ENCODE measurements around the gene ELOVL5. TPM values are rescaled to one million over a fixed set of nuclear protein-coding genes. Genes with fewer than 3 reads are reported as not detected.
A peak's percentile ranks its signal among the peaks of the same experiment; 100 is the strongest.

Gene ELOVL5
- total RNA-seq, 3 donors from 2014 or later (not counting 1 experiment from before 2014, with no cell fraction given): 72.1 to 99.5 (median 73.7) TPM

GRCh38 chr6:53300656-53301551 lies 47.8 kb downstream of the ELOVL5 start:
- no peak for TF ChIP-seq CTCF (IDR thresholded peaks at IDR 0.05)
- peak; percentile 66 to 76 (median 74) for ATAC-seq
- H3K27me3 ChIP-seq (ENCODE audit: control insufficient read depth, insufficient read depth, low read length): no peaks in the 10 kb centered on the region
- peak overlapping the region; percentile 80 to 84 for H3K27ac Mint-ChIP-seq
- no peaks in the 10 kb centered on the region for H3K9me3 ChIP-seq (ENCODE audit: control insufficient read depth, insufficient read depth, low read length)
- H3K9me3 Mint-ChIP-seq: no peaks in the 10 kb centered on the region
- no peaks in the 10 kb centered on the region for H3K36me3 ChIP-seq (ENCODE audit: control insufficient read depth, insufficient read depth, low read length)
- no peaks in the 10 kb centered on the region for H3K27me3 Mint-ChIP-seq (ENCODE audit: low read depth in 2 of 2)
- intact Hi-C loops (cut with micrococcal nuclease): loop anchor here (5.0 kb wide), 1 partner anchor 61 kb away; no protein-coding TSS in a partner anchor
- peak overlapping the region; percentile 83 for H3K4me3 Mint-ChIP-seq
- WGBS (ENCODE audit: insufficient coverage): 28% methylated on average over 9 of the region's 9 CpGs
- H3K27ac ChIP-seq (ENCODE audit: low read length): peak overlapping the region; percentile 26
- H3K4me3 ChIP-seq (ENCODE audit: low read length): no peak overlapping the region
- no peaks in the 10 kb centered on the region for H3K36me3 Mint-ChIP-seq
- DNase-seq: peak; percentile 43 to 68
- peaks cover 73 to 75% of the 10 kb centered on the region in 2 donors for H3K4me1 Mint-ChIP-seq
- H3K4me1 ChIP-seq (ENCODE audit: control insufficient read depth, insufficient read depth, low read length): peaks cover 38% of the 10 kb centered on the region

GRCh38 chr6:53299331-53300005 lies 49.3 kb downstream of the ELOVL5 start:
- no peak overlapping the region for H3K4me3 ChIP-seq (ENCODE audit: low read length)
- no peaks in the 10 kb centered on the region for H3K27me3 ChIP-seq (ENCODE audit: control insufficient read depth, insufficient read depth, low read length)
- intact Hi-C loops (cut with micrococcal nuclease): loop anchor here (5.0 to 10.0 kb wide), 2 partner anchors 45 to 63 kb away; partner anchors contain the start of gene ELOVL5
- DNase-seq (no peak), ATAC-seq (no peak)
- WGBS (ENCODE audit: insufficient coverage): 96% methylated on average over 7 of the region's 7 CpGs
- Mint-ChIP-seq H3K4me1 (peaks cover 82% of the 10 kb centered on the region in 2 donors), H3K9me3 (no peaks in the 10 kb centered on the region), H3K36me3 (no peaks in the 10 kb centered on the region), H3K4me3 (peak overlapping the region; percentile 15), H3K27ac (peak overlapping the region; percentile 80 to 84), H3K27me3 (ENCODE audit: low read depth in 2 of 2) (no peaks in the 10 kb centered on the region)
- TF ChIP-seq CTCF (IDR thresholded peaks at IDR 0.05): no peak
- H3K36me3 ChIP-seq (ENCODE audit: control insufficient read depth, insufficient read depth, low read length): no peaks in the 10 kb centered on the region
- H3K27ac ChIP-seq (ENCODE audit: low read length): no peak overlapping the region
- peaks cover 38% of the 10 kb centered on the region for H3K4me1 ChIP-seq (ENCODE audit: control insufficient read depth, insufficient read depth, low read length)
- no peaks in the 10 kb centered on the region for H3K9me3 ChIP-seq (ENCODE audit: control insufficient read depth, insufficient read depth, low read length)

GRCh38 chr6:53297004-53297403 lies 51.7 kb downstream of the ELOVL5 start:
- H3K4me1 Mint-ChIP-seq: peaks cover 78 to 81% of the 10 kb centered on the region in 2 donors
- H3K27me3 ChIP-seq (ENCODE audit: control insufficient read depth, insufficient read depth, low read length): no peaks in the 10 kb centered on the region
- ATAC-seq: no peak
- whole genome bisulfite sequencing (ENCODE audit: insufficient coverage): 88% methylated on average over 4 of the region's 4 CpGs
- H3K9me3 Mint-ChIP-seq: no peaks in the 10 kb centered on the region
- no peak for DNase-seq
- H3K4me3 Mint-ChIP-seq: no peak overlapping the region
- H3K4me3 ChIP-seq (ENCODE audit: low read length): no peak overlapping the region
- no peaks in the 10 kb centered on the region for H3K36me3 Mint-ChIP-seq
- peaks cover 42% of the 10 kb centered on the region for H3K4me1 ChIP-seq (ENCODE audit: control insufficient read depth, insufficient read depth, low read length)
- H3K27ac Mint-ChIP-seq: peak overlapping the region in 1 of 2 donors; percentile 7
- no peaks in the 10 kb centered on the region for H3K27me3 Mint-ChIP-seq (ENCODE audit: low read depth in 2 of 2)
- intact Hi-C loops (cut with micrococcal nuclease): loop anchor here (10.0 kb wide), 1 partner anchor 48 kb away; the partner anchor contains the start of gene ELOVL5
- no peak for TF ChIP-seq CTCF (IDR thresholded peaks at IDR 0.05)
- H3K27ac ChIP-seq (ENCODE audit: low read length): no peak overlapping the region
- H3K9me3 ChIP-seq (ENCODE audit: control insufficient read depth, insufficient read depth, low read length): no peaks in the 10 kb centered on the region
- H3K36me3 ChIP-seq (ENCODE audit: control insufficient read depth, insufficient read depth, low read length): no peaks in the 10 kb centered on the region
